ENCODE measurements around the gene ABHD17A. TPM values are rescaled to one million over a fixed set of nuclear protein-coding genes. Genes with fewer than 3 reads are reported as not detected.
"Not testable (repeated sequence)": the region's sequence is repeated elsewhere in the genome, so short reads cannot be mapped to it uniquely, and the experiment has no call there.

ABHD17A gene
- total and polyA plus RNA-seq, 2 donors (not counting 1 experiment from before 2014, with no cell fraction given) = 63.1 to 134 TPM

DNA sequence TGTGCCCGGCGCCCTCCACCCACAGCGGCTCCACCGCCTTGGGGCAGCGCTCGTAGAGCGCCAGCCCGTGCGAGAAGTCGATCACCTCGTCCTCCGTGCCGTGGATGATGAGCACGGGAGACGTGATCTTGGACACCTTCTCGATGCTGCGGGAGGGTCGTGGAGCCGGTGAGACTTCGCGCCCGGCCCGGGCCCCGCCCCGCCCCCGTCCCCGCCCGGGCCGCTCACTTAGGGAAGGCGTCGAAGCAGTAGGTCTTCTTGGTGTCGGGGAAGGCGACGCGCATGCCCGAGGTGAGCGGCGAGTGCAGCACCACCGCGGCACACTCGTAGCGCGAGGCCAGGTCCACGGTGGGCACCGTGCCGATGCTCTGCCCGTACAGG, 8.0 kb downstream of the ABHD17A start:
- Histone ChIP-seq H3K36me3 (replicated peaks in 1 of 2; ENCODE audit: control extremely low read depth in 1 of 2, control insufficient read depth in 1 of 2, extremely low read depth in 1 of 2, insufficient read depth in 2 of 2, low read length in 1 of 2) (peaks cover 0 to 29% of the 10 kb centered on the region in 2 experiments), H4K20me1 (ENCODE audit: control insufficient read depth, insufficient read depth, low read length, poor library complexity, severe bottlenecking) (peaks cover 55% of the 10 kb centered on the region), H3K79me2 (ENCODE audit: control insufficient read depth, insufficient read depth, low read length) (peaks cover 63% of the 10 kb centered on the region), H3K4me1 (ENCODE audit: control insufficient read depth in 2 of 2, insufficient read depth in 2 of 2, low read length in 2 of 2) (peaks cover 25 to 43% of the 10 kb centered on the region in 2 donors)
- H3K9me3 ChIP-seq (ENCODE audit: control extremely low read depth in 1 of 3, control insufficient read depth in 2 of 3, insufficient read depth in 1 of 3, low read length in 2 of 3); H3K27ac Mint-ChIP-seq; H2AFZ ChIP-seq (ENCODE audit: insufficient read depth, low read depth, low read length, poor library complexity, severe bottlenecking); ATAC-seq (ENCODE audit: low read depth); H3K27me3 ChIP-seq (replicated peaks in 1 of 4; ENCODE audit: control extremely low read depth in 1 of 4, control insufficient read depth in 3 of 4, insufficient read depth in 4 of 4, low read length in 3 of 4); H3K4me3 Mint-ChIP-seq; H3K4me2 ChIP-seq (replicated peaks; ENCODE audit: low read depth, low read length, poor library complexity, severe bottlenecking); H3K9me3 Mint-ChIP-seq (ENCODE audit: insufficient read depth); H3K27me3 Mint-ChIP-seq; H3K9ac ChIP-seq (ENCODE audit: low read length); H3K4me3 ChIP-seq (ENCODE audit: control extremely low read depth in 1 of 5, extremely low read depth in 1 of 5, insufficient read depth in 1 of 5, low read depth in 2 of 5, low read length in 4 of 5); DNase-seq; H3K27ac ChIP-seq (ENCODE audit: low read length in 2 of 2): not testable (repeated sequence)
- ChIA-PET POLR2A (interaction anchor here (1.5 to 1.7 kb wide), 2 partner anchors 13 to 26 kb away, joined by 8 to 20 read pairs; no protein-coding TSS in a partner anchor), CTCF (interaction anchor here (0.8 to 2.7 kb wide), 5 partner anchors 10 to 212 kb away, joined by 3 to 19 read pairs (median 3); no protein-coding TSS in a partner anchor)
- WGBS (ENCODE audit: insufficient coverage) = 90% methylated on average over 8 of the region's 47 CpGs
- intact Hi-C loops (cut with micrococcal nuclease) = loop anchor here (10.0 kb wide), 1 partner anchor 138 kb away; the partner anchor contains the start of gene BTBD2
- peaks cover 33% of the 10 kb centered on the region for H3K4me1 Mint-ChIP-seq

DNA sequence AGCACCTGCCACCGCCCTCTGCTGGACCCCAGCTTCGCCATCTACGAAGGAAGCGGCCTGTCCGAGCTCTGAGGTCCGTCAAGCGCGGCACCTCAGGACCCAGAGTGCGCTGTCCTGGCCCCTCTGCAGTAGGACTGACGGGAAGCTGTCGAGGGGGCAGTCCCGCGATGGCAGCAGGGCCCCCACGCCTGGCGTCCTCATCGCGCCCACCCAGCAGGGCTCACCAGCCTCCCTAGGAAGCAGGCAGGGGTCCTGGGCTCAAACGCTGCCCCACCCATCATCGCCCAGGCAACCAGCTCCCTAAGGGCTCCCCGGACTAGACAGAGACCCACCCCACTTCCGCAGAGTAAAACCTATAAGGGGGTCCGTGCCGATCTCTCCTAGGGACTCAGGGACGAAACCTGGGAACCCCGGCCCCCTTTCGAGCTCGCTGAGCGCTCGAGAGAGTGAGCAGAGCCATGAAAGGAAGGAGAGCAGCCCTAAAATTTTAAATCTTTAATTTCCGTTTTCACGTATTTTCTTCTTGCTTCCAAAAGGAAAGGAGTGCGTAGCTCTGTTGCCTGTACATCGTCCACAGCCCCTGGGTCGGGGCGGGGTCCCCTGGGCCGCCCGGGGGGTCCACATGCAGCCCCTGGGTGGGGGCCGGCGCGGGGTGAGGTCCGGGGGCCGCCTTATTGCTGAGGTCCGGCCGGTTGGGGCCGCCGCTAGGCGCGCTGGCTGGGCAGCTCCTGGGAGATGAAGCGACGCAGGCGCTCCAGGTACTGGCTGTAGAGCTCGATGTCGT, 8.6 kb downstream of the ABHD17A start:
- peaks cover 0 to 30% of the 10 kb centered on the region in 2 experiments for H3K36me3 ChIP-seq (replicated peaks in 1 of 2; ENCODE audit: control extremely low read depth in 1 of 2, control insufficient read depth in 1 of 2, extremely low read depth in 1 of 2, insufficient read depth in 2 of 2, low read length in 1 of 2)
- not testable (repeated sequence) for H3K27me3 Mint-ChIP-seq; H3K9me3 Mint-ChIP-seq (ENCODE audit: insufficient read depth); H3K9me3 ChIP-seq (ENCODE audit: control extremely low read depth in 1 of 3, control insufficient read depth in 2 of 3, insufficient read depth in 1 of 3, low read length in 2 of 3); H3K27me3 ChIP-seq (replicated peaks in 1 of 4; ENCODE audit: control extremely low read depth in 1 of 4, control insufficient read depth in 3 of 4, insufficient read depth in 4 of 4, low read length in 3 of 4)
- ChIA-PET POLR2A (interaction anchor here (0.6 to 1.8 kb wide), 5 partner anchors 12 to 508 kb away, joined by 3 to 21 read pairs (median 8); no protein-coding TSS in a partner anchor), CTCF (interaction anchor here (0.8 to 2.7 kb wide), 10 partner anchors 9 to 213 kb away, joined by 3 to 19 read pairs (median 4); partner anchors contain the start of gene REXO1)
- H2AFZ ChIP-seq (ENCODE audit: insufficient read depth, low read depth, low read length, poor library complexity, severe bottlenecking) = peak overlapping the region; percentile 82
- peak overlapping the region; percentile 99 for H3K4me3 Mint-ChIP-seq
- H3K79me2 ChIP-seq (ENCODE audit: control insufficient read depth, insufficient read depth, low read length) = peaks cover 63% of the 10 kb centered on the region
- peaks cover 55% of the 10 kb centered on the region for H4K20me1 ChIP-seq (ENCODE audit: control insufficient read depth, insufficient read depth, low read length, poor library complexity, severe bottlenecking)
- peak overlapping the region; percentile 98 for H3K9ac ChIP-seq (ENCODE audit: low read length)
- peak overlapping the region; percentile 94 for H3K27ac Mint-ChIP-seq
- peak overlapping the region; percentile 66 to 96 for H3K27ac ChIP-seq (ENCODE audit: low read length in 2 of 2)
- WGBS (ENCODE audit: insufficient coverage) = 32% methylated on average over 25 of the region's 53 CpGs
- H3K4me1 Mint-ChIP-seq = peaks cover 28% of the 10 kb centered on the region
- DNase-seq (peak; percentile 45), ATAC-seq (ENCODE audit: low read depth) (peak; percentile 19)
- H3K4me3 ChIP-seq (ENCODE audit: control extremely low read depth in 1 of 5, extremely low read depth in 1 of 5, insufficient read depth in 1 of 5, low read depth in 2 of 5, low read length in 4 of 5) = peak overlapping the region; percentile 27 to 97 (median 92)
- intact Hi-C loops (cut with micrococcal nuclease) = loop anchor here (1.0 to 10.0 kb wide), 5 partner anchors 9 to 138 kb away; partner anchors contain the start of genes ABHD17A, ADAT3, BTBD2 and SCAMP4
- peak overlapping the region; percentile 99 for H3K4me2 ChIP-seq (replicated peaks; ENCODE audit: low read depth, low read length, poor library complexity, severe bottlenecking)
- peaks cover 20 to 37% of the 10 kb centered on the region in 2 donors for H3K4me1 ChIP-seq (ENCODE audit: control insufficient read depth in 2 of 2, insufficient read depth in 2 of 2, low read length in 2 of 2)

Data from B cell (primary cell).